Activated CD4-positive, alpha-beta T cell treated with anti-CD3 and anti-CD28 coated beads, Interleukin-2, amount 50 U/mL, for 4 hours (primary cell): ENCODE measurements around the gene RHBDF2.

Source experiments
- DNase-seq, 2 experiments: peaks; one replicate each; pipeline ENCODE4 v3.0.0-alpha.2; 2020

Gene RHBDF2

GRCh38 chr17:76499267-76499667 lies 2.0 kb downstream of the RHBDF2 start:
- DNase-seq, result no peak

GRCh38 chr17:76498876-76499251 lies 2.4 kb downstream of the RHBDF2 start:
- DNase-seq, result no peak

GRCh38 chr17:76497979-76498875 lies 3.0 kb downstream of the RHBDF2 start:
- no peak for DNase-seq

GRCh38 chr17:76497699-76497978 lies 3.6 kb downstream of the RHBDF2 start:
- DNase-seq, result no peak

GRCh38 chr17:76496464-76496863 lies 4.8 kb downstream of the RHBDF2 start:
- no peak for DNase-seq

- no peak for DNase-seq
Observed at GRCh38 chr17:76495663-76496400, 5.4 kb downstream of the RHBDF2 start.

GRCh38 chr17:76493505-76494167 lies 7.6 kb downstream of the RHBDF2 start:
- DNase-seq, result no peak

GRCh38 chr17:76492989-76493501 lies 8.2 kb downstream of the RHBDF2 start:
- no peak for DNase-seq

GRCh38 chr17:76492123-76492988 lies 8.9 kb downstream of the RHBDF2 start:
- DNase-seq, result no peak

- no peak for DNase-seq
Observed at GRCh38 chr17:76491271-76492122, 9.7 kb downstream of the RHBDF2 start.

- DNase-seq, result no peak
Observed at GRCh38 chr17:76490112-76490710, 11.0 kb downstream of the RHBDF2 start.

- DNase-seq, result no peak
Observed at GRCh38 chr17:76487451-76488192, 13.6 kb downstream of the RHBDF2 start.

GRCh38 chr17:76485569-76485968 lies 15.7 kb downstream of the RHBDF2 start:
- DNase-seq, result no peak

- DNase-seq, result no peak
Observed at GRCh38 chr17:76484228-76484725, 16.9 kb downstream of the RHBDF2 start.

GRCh38 chr17:76481071-76481655 lies 20.1 kb downstream of the RHBDF2 start:
- DNase-seq, result no peak

GRCh38 chr17:76480632-76481031 lies 20.6 kb downstream of the RHBDF2 start:
- no peak for DNase-seq

GRCh38 chr17:76479515-76480060 lies 21.6 kb downstream of the RHBDF2 start:
- no peak for DNase-seq

- DNase-seq, result no peak
Observed at GRCh38 chr17:76478730-76479514, 22.3 kb downstream of the RHBDF2 start.

GRCh38 chr17:76478097-76478496 lies 23.1 kb downstream of the RHBDF2 start:
- DNase-seq, result no peak
